HepG2 (cell line): ENCODE measurements around the gene C1orf21. TPM values are rescaled to one million over a fixed set of nuclear protein-coding genes. Genes with fewer than 3 reads are reported as not detected.

Source experiments
- ATAC-seq: fragments of 200-7000 bp; cut with Tn5 transposase; 3 replicates; pipeline ENCODE4 v1.9.1; 2020; ENCODE audit warnings: mild to moderate bottlenecking, moderate library complexity
- BruUV-seq: library from RNA; stranded (reverse); fragments of 400-500 nt; replicated peaks from 2 replicates; lab custom pipeline; 2021; lab: Mats Ljungman, UMichigan
- CTCF ChIA-PET: fragments of 300-600 bp; formaldehyde crosslinking; extraction: SDS; loops from one replicate; lab custom pipeline; 2021; ENCODE audit warnings: low total read pairs, inconsistent platforms, low intra/inter-chr PET ratio; lab: Yijun Ruan, JAX
- POLR2A ChIA-PET: fragments of 350-600 bp; sonication (Branson Sonifier 250); formaldehyde crosslinking; loops from one replicate; lab custom pipeline; 2020; ENCODE audit warnings: antibody characterized with exemption, inconsistent platforms; lab: Yijun Ruan, JAX
- DNase-seq: peaks from one replicate; pipeline ENCODE4 v3.0.0-alpha.2; 2015; ENCODE audit warnings: low spot score
- FAIRE-seq: peaks from 3 replicates; lab custom pipeline; 2011; peaks lifted over from hg19 to GRCh38; lab: Jason Lieb, UNC
- H2AFZ ChIP-seq: one replicate; pipeline ENCODE4 v1.6.1; 2011; ENCODE audit warnings: low read length, inconsistent platforms
- H3K27ac ChIP-seq: fragments of 300-600 bp; 3 replicates; pipeline ENCODE4 v1.8.0; 2011; ENCODE audit warnings: mixed run types, mild to moderate bottlenecking, mixed read lengths, low read length, inconsistent platforms; ENCODE audit not compliant: insufficient read depth; ENCODE audit errors: extremely low read length
- H3K27me3 ChIP-seq, 2 experiments: fragments of 200-600 bp in 1 of 2; 2 replicates in 1 of 2; 3 replicates in 1 of 2; pipeline versions ENCODE4 v1.6.0 to v1.8.0; 2011; ENCODE audit warnings: low read length in 2 of 2, mild to moderate bottlenecking in 2 of 2, moderate library complexity in 2 of 2, inconsistent platforms in 1 of 2; ENCODE audit not compliant: insufficient read depth in 2 of 2, control insufficient read depth in 1 of 2
- H3K36me3 ChIP-seq, 2 experiments: fragments of 200-600 bp in 1 of 2; replicated peaks in 1 of 2; 2 replicates in 1 of 2; 3 replicates in 1 of 2; pipeline versions ENCODE4 v1.5.1 to v1.8.0; 2011; ENCODE audit warnings: low read length in 2 of 2, inconsistent platforms in 1 of 2; ENCODE audit not compliant: insufficient read depth in 2 of 2, control insufficient read depth in 1 of 2
- H3K4me1 ChIP-seq: 2 replicates; pipeline ENCODE4 v1.5.1; 2012; ENCODE audit warnings: low read length, inconsistent platforms; ENCODE audit not compliant: insufficient read depth
- H3K4me2 ChIP-seq: 2 replicates; pipeline ENCODE4 v1.6.0; 2011; ENCODE audit warnings: low read depth, low read length, inconsistent platforms
- H3K4me3 ChIP-seq, 3 experiments: fragments of 200-600 bp in 1 of 3; sonication (generic), shearing (Covaris generic) in 1 of 3; replicated peaks in 1 of 3; 2 replicates each; pipeline ENCODE4 v1.5.1; 2011 to 2016; ENCODE audit warnings: low read length in 3 of 3, inconsistent platforms in 2 of 3, low read depth in 2 of 3, mild to moderate bottlenecking in 2 of 3, control low read depth in 1 of 3, mixed read lengths in 1 of 3; ENCODE audit not compliant: insufficient read depth in 1 of 3
- H3K79me2 ChIP-seq: one replicate; pipeline ENCODE4 v1.6.1; 2011; ENCODE audit warnings: low read length, inconsistent platforms; ENCODE audit not compliant: insufficient read depth
- H3K9ac ChIP-seq: 2 replicates; pipeline ENCODE4 v1.6.0; 2011; ENCODE audit warnings: mild to moderate bottlenecking, low read depth, low read length, inconsistent platforms; ENCODE audit not compliant: insufficient read depth
- H3K9me3 ChIP-seq: 2 replicates; pipeline ENCODE4 v1.5.1; 2012; ENCODE audit warnings: mild to moderate bottlenecking, low read length
- H4K20me1 ChIP-seq: 2 replicates; pipeline ENCODE4 v1.6.0; 2011; ENCODE audit warnings: inconsistent platforms, mild to moderate bottlenecking, low read length, moderate library complexity; ENCODE audit not compliant: insufficient read depth
- BRD4 ChIP-seq: sonication (generic); formaldehyde crosslinking; IDR thresholded peaks from 2 replicates; pipeline ENCODE4 v1.4.0; 2020; ENCODE audit warnings: missing genetic modification reagents
- ETV6 ChIP-seq: sonication (generic); formaldehyde crosslinking; conservative IDR thresholded peaks from 2 replicates; pipeline ENCODE4 v1.4.0; 2020; ENCODE audit warnings: missing genetic modification reagents
- POLR2A ChIP-seq, 2 experiments: IDR thresholded peaks; 2 replicates each; pipeline ENCODE4 v1.6.1; 2011; ENCODE audit warnings: low read depth in 2 of 2, low read length in 2 of 2, mild to moderate bottlenecking in 1 of 2, moderate library complexity in 1 of 2; ENCODE audit not compliant: insufficient read depth in 1 of 2
- RFX5 ChIP-seq: IDR thresholded peaks from 2 replicates; pipeline ENCODE4 v1.6.1; 2011; ENCODE audit warnings: low read depth, low read length, improper control_type of control experiment
- SSRP1 ChIP-seq: IDR thresholded peaks from 2 replicates; pipeline ENCODE4 v1.6.1; 2016; ENCODE audit warnings: control low read depth
- TEF ChIP-seq: sonication (generic); formaldehyde crosslinking; IDR thresholded peaks from 2 replicates; pipeline ENCODE4 v1.5.0; 2020; ENCODE audit warnings: missing genetic modification reagents
- ZNF232 ChIP-seq: sonication (generic); formaldehyde crosslinking; IDR thresholded peaks from 2 replicates; pipeline ENCODE4 v1.4.0; 2020; ENCODE audit warnings: missing genetic modification reagents, borderline replicate concordance
- ZNF34 ChIP-seq: sonication (generic); formaldehyde crosslinking; IDR thresholded peaks from 2 replicates; pipeline ENCODE4 v1.4.0; 2020; ENCODE audit warnings: mild to moderate bottlenecking, missing genetic modification reagents, borderline replicate concordance
- ZNF44 ChIP-seq: sonication (generic); formaldehyde crosslinking; IDR thresholded peaks from 2 replicates; pipeline ENCODE4 v1.5.1; 2020; ENCODE audit warnings: mild to moderate bottlenecking, missing genetic modification reagents
- ZNF749 ChIP-seq: sonication (generic); formaldehyde crosslinking; IDR thresholded peaks from 2 replicates; pipeline ENCODE4 v1.8.0; 2022; ENCODE audit warnings: mild to moderate bottlenecking, missing genetic modification reagents, moderate library complexity, borderline replicate concordance
- ZNF816 ChIP-seq: sonication (generic); formaldehyde crosslinking; IDR thresholded peaks from 2 replicates; pipeline ENCODE4 v1.8.0; 2022; ENCODE audit warnings: missing genetic modification reagents, mild to moderate bottlenecking, borderline replicate concordance
- WGBS: methylation state at CpG from one replicate; pipeline ENCODE4 v1.1.6; 2017; ENCODE audit warnings: low lambda C conversion rate; 5-methylcytosine and 5-hydroxymethylcytosine counted together
- in situ Hi-C: cut with HindIII; loops from 2 replicates; pipeline ENCODE4 v1.10.0; 2017; ENCODE audit warnings: low pct_unique_long_range_greater_than_20kb; ENCODE audit not compliant: extremely low pct_ligation_motif_present
- intact Hi-C: fragments of 100-400 bp; cut with micrococcal nuclease; formaldehyde crosslinking; loops from one replicate; pipeline ENCODE4 v1.10.0; 2022; ENCODE audit not compliant: unreplicated experiment
- polyA plus RNA-seq, 8 experiments: library from polyadenylated mRNA; depleted of rRNA in 3 of 8; stranded (reverse) in 7 of 8; unstranded in 1 of 8; fragments of >200 nt; fragmentation: Illumina TruSeq in 4 of 8; extraction: Trizol in 4 of 8; gene quantifications; 2 replicates each; pipeline versions ENCODE4 v1.2.1 to v1.2.3, GENCODE V29; 2011 to 2016; ENCODE audit warnings: low read depth in 4 of 8, missing spikeins in 1 of 8, mixed read lengths in 1 of 8; ENCODE audit not compliant: insufficient read depth in 1 of 8
- total RNA-seq, 5 experiments: library from RNA; depleted of rRNA; stranded (reverse); fragments of >200 nt; fragmentation: Illumina TruSeq; extraction: Trizol; gene quantifications; 2 replicates each; pipeline ENCODE4 v1.2.3, GENCODE V29; 2016; ENCODE audit warnings: low read depth in 1 of 5

The C1orf21 gene
- total and polyA plus RNA-seq, 2 of the 13 experiments (the other 11 are each of a cell fraction or from before 2014, with no cell fraction given) = not detected

GRCh38 chr1:184455786-184456185 lies 69.0 kb downstream of the C1orf21 start:
- H3K27me3 ChIP-seq = no peaks in the 10 kb centered on the region
- intact Hi-C loops (no loop called here), in situ Hi-C loops (no loop called here)
- H3K9ac ChIP-seq = no peak overlapping the region
- ATAC-seq (no peak), DNase-seq (no peak), FAIRE-seq (no peak)
- H4K20me1 ChIP-seq = no peaks in the 10 kb centered on the region
- no peaks in the 10 kb centered on the region for H3K79me2 ChIP-seq
- H2AFZ ChIP-seq = no peak overlapping the region
- no peak overlapping the region for H3K27ac ChIP-seq
- BruUV-seq = no TSS peak
- no peak overlapping the region for H3K4me3 ChIP-seq
- POLR2A ChIA-PET = no interaction called here
- no peak for TF ChIP-seq BRD4 (CRISPR knock-in tag)
- no peak for TF ChIP-seq SSRP1 (CRISPR knock-in tag)
- no peak for TF ChIP-seq ETV6 (CRISPR knock-in tag)
- no peak for TF ChIP-seq POLR2A (IDR thresholded peaks at IDR 0.05; ENCODE audit: insufficient read depth in 1 of 2, low read depth in 2 of 2, low read length in 2 of 2)
- TF ChIP-seq ZNF232 (CRISPR knock-in tag) = no peak
- TF ChIP-seq TEF (CRISPR knock-in tag) = no peak
- TF ChIP-seq ZNF816 (CRISPR knock-in tag) = no peak
- no peak for TF ChIP-seq ZNF749
- no peak for TF ChIP-seq ZNF44 (CRISPR knock-in tag)
- no peak for TF ChIP-seq RFX5
- H3K4me1 ChIP-seq = no peaks in the 10 kb centered on the region
- CTCF ChIA-PET = no interaction called here
- no peaks in the 10 kb centered on the region for H3K9me3 ChIP-seq
- no peaks in the 10 kb centered on the region for H3K36me3 ChIP-seq
- H3K4me2 ChIP-seq = no peak overlapping the region
- WGBS = 0% methylated on average over 1 of the region's 1 CpG

- ATAC-seq = no peak
- H3K79me2 ChIP-seq = no peaks in the 10 kb centered on the region
- 14% methylated on average over 3 of the region's 3 CpGs for WGBS
These were observed 69.4 kb downstream of the C1orf21 start for GRCh38 chr1:184456189-184456588.

More at GRCh38 chr1:184456189-184456588, 69.4 kb downstream of the C1orf21 start:
- DNase-seq = no peak
- H3K36me3 ChIP-seq = no peaks in the 10 kb centered on the region
- TF ChIP-seq ZNF34 (CRISPR knock-in tag) = no peak
- TF ChIP-seq, all 625 proteins: peak for 0
- in situ Hi-C loops (no loop called here), intact Hi-C loops (no loop called here)
- ChIA-PET CTCF (no interaction called here), POLR2A (no interaction called here)
- H3K4me2 ChIP-seq = no peak overlapping the region
- no peak overlapping the region for H3K9ac ChIP-seq
- H2AFZ ChIP-seq = no peak overlapping the region
- no peaks in the 10 kb centered on the region for H4K20me1 ChIP-seq
- FAIRE-seq = no peak
- H3K27ac ChIP-seq = no peak overlapping the region
- no peaks in the 10 kb centered on the region for H3K27me3 ChIP-seq
- H3K4me3 ChIP-seq = no peak overlapping the region
- H3K4me1 ChIP-seq = no peaks in the 10 kb centered on the region
- H3K9me3 ChIP-seq = no peaks in the 10 kb centered on the region
- no TSS peak for BruUV-seq
